Activated CD8-positive, alpha-beta memory T cell treated with anti-CD3 and anti-CD28 coated beads for 1 hour (primary cell): ENCODE results near the gene PNMA8A.

Experiments
- DNase-seq, 2 donors: peaks; one replicate each; pipeline ENCODE4 v3.0.0-alpha.2; 2020; ENCODE audit warnings: low read depth in 1 of 2; ENCODE audit errors: extremely low read depth in 1 of 2

Gene PNMA8A

GRCh38 chr19:46493236-46494145 lies 22.1 kb upstream of the PNMA8A start:
- no peak for DNase-seq

GRCh38 chr19:46492841-46493235 lies 21.5 kb upstream of the PNMA8A start:
- no peak for DNase-seq

GRCh38 chr19:46491975-46492682 lies 20.8 kb upstream of the PNMA8A start:
- DNase-seq = no peak

- no peak for DNase-seq
These were observed 19.4 kb upstream of the PNMA8A start for GRCh38 chr19:46490774-46491173.

- no peak for DNase-seq
These were observed 18.3 kb upstream of the PNMA8A start for GRCh38 chr19:46489445-46490272.

GRCh38 chr19:46488551-46488950 lies 17.2 kb upstream of the PNMA8A start:
- DNase-seq = no peak

GRCh38 chr19:46487802-46488445 lies 16.6 kb upstream of the PNMA8A start:
- peak; percentile 46 to 70 for DNase-seq

DNA sequence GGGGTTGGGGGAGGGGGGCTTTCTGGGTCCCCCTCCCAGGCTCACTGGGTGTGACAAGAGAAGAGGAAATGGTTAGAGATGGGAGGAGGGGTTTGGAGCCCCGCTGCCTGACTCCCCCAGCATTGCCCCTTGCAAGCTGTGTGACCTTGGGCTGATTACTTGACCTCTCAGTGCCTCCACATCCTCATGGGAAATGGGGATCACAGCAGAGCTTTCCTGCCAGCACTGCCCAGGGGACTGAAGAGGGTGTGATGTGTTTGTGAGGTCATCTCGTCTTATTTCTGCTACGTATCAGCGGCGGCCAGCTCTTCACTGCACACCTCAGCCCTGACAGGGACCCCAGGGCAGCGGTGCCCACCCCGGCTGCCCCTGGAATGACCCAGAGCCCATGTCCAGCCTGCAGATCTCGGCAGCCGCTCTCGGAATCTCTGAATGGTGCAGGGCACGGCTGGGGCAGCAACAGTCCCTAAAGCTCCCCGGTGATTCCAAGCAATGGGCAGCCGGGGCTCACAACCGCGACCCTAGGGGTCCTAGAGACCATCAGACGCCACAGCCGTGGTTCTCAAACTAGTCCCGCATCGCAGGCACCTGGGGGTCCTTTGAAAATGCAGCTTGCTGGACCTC lies 15.9 kb upstream of the PNMA8A start:
- no peak for DNase-seq

DNA sequence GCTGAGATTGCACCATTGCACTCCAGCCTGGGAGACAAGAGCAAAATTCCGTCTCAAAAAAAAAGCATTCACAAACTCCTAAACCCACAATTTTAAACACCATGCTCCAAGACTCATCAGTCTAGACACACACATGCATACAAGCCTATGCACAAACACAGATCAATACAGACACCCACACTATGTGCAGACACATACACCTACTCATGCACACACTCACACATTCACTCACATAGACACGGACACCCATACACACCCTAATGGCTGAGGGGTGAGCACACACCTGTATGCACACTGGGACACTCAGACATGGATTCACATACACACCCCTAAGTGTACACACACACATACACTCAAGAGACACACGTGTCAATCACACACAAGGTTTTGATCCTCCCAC lies 15.0 kb upstream of the PNMA8A start:
- DNase-seq = no peak

- DNase-seq = no peak
These were observed 13.3 kb upstream of the PNMA8A start for GRCh38 chr19:46484656-46485055.

- DNase-seq = no peak
These were observed 11.3 kb upstream of the PNMA8A start for GRCh38 chr19:46482631-46483030.

DNA sequence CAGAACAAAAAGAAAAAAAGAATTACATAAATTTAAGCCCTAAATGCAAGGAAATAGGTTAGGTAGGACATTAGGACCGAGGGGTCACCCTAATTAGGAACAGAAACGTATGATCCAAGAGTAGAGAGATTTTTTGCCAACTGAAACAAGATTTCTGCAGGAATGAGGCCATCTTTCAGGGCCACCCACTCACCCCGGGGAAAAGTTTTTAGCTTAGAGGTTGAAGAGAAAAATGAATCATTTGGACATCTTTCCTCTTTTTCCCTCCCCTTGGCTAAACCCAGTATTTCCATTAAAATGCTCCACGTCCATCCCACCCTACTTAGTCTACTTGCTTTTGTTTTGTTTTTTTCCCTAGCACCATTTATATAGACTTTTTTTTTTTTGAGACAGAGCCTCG lies 10.6 kb upstream of the PNMA8A start:
- no peak for DNase-seq

DNA sequence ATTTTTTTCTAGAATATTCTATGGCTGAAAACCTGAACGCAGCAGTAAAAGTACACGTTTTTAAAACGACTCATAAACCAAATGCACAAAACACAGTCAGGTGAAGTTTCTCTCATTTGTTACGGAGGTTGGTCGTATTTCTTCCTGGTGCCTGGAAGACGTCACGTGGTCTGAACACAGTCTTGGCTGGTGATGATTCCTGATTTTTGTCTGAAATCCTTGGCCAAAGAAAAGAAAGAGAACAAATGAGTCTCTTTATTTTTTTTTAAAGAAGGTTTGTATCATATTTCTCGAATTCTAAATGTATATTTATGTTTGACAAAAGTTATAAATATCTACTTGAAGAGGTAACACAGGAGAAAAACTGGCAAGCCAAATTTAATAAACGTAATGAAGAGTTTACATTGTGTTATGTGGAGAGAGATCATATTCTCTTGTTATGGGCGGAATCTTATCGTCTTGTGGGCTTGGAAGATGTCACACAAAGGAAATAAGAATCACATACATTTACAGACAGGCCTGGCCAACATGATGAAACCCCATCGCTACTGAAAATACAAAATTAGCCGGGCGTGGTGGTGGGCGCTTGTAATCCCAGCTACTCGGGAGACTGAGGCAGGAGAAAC lies 10.0 kb upstream of the PNMA8A start:
- DNase-seq = no peak

DNA sequence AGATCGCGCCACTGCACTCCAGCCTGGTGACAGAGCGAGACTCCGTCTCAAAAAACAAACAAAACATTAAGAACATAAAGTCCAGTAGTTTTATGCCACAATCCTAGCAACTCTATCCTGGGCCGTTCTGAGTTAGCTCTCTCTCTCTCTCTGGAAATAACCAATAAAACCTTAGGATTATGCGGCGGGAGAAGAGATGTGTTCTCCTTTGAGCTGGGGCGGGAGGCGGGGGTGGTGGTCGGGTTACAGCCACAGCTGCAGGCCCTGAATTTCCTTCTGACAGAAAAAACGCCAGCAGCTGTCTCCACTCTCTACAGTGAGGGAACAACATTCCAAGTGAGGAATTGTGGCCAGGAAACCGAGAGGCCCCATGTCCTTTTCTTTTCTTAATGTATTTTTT lies 9.1 kb upstream of the PNMA8A start:
- DNase-seq = no peak

DNA sequence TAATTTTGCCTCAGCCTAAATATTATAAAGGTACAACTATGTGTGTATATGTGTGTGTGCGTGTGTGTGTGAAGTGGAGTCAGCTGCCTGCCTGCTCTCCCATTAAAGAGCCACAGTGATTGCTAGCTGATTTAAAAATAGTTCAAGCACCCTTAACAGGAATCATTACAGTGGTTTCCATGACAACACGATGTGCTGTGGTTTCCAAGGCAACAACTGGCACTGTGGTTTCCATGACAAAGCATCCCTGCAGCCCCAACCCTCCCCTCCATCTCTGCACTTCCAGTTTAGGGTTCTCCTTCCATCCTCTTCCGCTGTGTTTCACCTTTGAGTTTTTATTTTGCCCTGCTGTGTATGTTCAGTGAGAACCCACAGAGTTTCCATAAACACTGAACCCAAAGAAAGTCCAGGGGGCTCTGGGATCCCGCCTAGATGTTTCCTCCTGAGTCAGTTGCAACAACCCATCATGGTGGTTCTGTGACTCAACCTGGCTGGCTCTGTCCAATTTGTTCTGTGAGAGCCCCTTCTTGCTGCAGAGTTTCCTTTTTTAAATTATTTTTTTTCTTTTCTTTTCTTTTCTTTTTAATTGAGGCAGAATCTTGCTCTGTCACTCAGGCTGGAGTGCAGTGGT lies 7.1 kb upstream of the PNMA8A start:
- no peak for DNase-seq

DNA sequence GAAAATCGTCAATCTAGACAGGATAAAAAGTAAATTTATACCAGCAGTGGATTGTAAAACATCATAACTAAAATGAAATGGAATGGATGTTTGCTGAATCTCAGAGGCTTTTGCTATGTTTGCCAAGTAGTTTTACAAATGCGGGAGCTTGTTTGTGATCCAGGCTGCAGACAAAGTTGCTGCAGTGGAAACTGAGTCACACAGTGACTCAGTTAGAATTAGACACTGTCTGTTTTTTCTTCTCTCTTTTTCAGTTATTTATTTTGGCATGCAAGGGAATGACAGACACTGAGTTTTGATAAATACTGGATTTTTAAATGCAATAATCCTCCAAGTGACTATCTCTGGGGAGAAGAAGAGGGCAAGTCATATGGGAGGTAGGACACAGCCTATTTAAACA lies 4.6 kb upstream of the PNMA8A start:
- DNase-seq = no peak

GRCh38 chr19:46474211-46474610 lies 2.8 kb upstream of the PNMA8A start:
- no peak for DNase-seq

DNA sequence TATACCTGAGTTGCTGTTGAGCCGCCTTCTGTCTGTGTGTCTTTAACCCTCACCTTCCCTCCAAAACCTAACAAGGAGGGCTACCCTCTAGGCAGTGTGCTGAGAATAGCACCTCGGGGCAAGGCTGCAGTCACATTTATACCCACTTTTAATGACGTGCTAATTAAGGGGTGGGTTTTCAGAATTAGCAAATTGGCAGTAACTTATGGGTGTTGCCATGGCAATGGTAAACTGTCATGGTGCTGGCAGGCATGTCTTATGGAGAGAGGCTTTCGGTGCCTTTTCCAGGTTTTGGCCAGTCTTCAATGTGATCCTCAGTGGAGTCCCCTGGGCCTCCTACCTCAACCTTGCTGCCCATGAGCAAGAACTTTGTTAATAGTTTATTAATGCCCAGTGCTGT lies 1.2 kb upstream of the PNMA8A start:
- no peak for DNase-seq

GRCh38 chr19:46471811-46472543 lies 614 bp upstream of the PNMA8A start:
- no peak for DNase-seq
